Occipital lobe (tissue), 2 donors: Measurements from ENCODE around the gene ZNF518A. TPM values are rescaled to one million over a fixed set of nuclear protein-coding genes. Genes with fewer than 3 reads are reported as not detected.

Source experiments
- DNase-seq: peaks from one replicate; lab custom pipeline; 2025; lab: John Stamatoyannopoulos, UW
- total RNA-seq: library from RNA; depleted of rRNA; stranded (reverse); fragments of >200 nt; gene quantifications from one replicate; pipeline ENCODE4 v1.2.3, GENCODE V29; 2014

The ZNF518A gene, protein sequence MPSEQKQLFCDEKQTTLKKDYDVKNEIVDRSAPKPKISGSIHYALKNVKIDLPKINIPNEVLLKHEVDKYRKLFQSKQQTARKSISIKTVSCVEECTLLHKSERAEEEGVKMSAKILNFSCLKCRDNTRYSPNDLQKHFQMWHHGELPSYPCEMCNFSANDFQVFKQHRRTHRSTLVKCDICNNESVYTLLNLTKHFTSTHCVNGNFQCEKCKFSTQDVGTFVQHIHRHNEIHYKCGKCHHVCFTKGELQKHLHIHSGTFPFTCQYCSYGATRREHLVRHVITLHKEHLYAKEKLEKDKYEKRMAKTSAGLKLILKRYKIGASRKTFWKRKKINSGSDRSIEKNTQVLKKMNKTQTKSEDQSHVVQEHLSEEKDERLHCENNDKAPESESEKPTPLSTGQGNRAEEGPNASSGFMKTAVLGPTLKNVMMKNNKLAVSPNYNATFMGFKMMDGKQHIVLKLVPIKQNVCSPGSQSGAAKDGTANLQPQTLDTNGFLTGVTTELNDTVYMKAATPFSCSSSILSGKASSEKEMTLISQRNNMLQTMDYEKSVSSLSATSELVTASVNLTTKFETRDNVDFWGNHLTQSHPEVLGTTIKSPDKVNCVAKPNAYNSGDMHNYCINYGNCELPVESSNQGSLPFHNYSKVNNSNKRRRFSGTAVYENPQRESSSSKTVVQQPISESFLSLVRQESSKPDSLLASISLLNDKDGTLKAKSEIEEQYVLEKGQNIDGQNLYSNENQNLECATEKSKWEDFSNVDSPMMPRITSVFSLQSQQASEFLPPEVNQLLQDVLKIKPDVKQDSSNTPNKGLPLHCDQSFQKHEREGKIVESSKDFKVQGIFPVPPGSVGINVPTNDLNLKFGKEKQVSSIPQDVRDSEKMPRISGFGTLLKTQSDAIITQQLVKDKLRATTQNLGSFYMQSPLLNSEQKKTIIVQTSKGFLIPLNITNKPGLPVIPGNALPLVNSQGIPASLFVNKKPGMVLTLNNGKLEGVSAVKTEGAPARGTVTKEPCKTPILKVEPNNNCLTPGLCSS (N-terminal part only)
- 56.0 TPM for total RNA-seq

DNA sequence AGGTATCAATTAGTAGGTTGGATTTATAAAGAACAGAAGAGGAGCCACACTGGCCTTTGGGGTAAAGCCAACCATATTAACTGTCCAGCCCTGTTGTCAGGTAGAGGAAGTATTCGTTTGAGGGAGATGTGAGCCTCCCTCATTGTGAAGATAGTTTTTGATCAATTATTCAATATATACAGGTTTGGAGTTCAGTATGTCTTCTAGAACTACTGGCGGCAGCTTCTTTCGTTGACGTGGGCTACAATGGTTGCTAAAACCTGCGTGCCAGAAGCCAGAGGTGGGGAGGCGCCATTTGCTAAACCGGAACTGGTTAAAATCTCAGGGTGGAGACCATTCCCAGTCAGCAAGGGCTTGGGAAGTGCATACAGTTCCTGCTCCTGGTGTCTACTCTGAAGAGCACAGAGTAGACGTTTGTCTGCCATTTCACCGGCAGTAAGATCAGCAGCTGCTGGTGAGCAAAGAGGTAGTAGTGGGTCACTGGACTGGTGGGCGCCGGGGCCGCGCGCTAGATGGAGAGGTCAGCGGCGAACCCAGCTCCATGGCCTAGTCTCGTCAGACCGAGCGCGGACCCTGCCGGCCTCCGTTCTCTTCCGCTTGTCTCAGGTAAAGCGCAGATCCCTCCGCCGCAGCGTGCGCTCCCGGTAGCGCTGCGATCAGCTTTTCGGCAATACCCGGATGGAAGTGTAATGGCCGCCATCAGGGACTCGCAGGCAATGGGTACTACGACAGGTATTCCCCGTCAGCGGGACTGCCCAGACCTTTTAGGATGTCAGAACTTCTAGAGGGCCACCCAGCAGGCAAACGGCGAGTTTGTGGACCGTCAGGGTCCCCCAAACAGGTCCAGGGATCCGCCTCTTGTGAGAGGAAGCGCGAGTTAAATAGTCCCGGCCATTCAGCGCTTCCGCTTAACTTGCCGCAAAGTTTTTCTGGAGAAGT lies at the start of gene ZNF518A:
Gene ZNF518A (plus strand): TSS at position 911 of the 939 bp plus-strand sequence. CDS start 26,026 bp downstream, outside the sequence.
- peak; percentile 90 for DNase-seq

DNA sequence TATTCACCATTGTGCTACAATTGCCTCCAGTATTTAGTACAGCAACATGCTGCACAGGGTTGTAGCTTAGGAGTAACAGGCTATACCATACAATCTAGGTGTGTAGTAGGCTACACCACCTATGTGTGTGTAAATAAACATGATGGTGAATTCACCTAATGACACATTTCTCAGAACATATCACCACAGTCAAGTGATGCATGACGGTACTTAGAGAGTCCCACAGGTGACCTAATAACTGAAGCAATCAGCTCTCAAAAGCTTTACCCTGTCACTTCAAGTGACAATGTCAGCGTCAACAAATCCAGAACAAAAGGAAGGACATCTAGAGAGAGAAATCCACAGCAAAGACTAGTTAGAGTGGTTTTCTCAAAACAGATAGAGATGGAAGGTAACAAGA lies 47.9 kb upstream of the ZNF518A start:
- no peak for DNase-seq

DNA sequence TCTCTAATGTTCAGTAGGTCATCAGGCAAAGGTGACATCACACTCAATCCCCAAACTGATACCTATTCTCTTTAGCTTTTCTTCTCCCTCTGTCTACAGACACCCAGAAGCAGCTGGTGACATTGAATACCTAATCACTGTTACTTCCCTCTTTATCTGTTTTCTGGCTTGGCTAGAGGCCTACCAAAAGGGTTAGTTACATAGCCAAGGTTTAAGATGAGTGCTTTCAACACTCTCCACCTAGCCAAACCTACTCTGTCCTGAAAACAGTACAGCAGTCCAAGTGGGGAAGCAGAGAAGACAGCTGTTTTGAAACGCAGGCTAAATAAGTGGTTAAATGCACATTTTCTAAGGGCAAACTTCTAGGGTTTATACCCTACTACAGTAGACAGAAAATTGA lies 47.3 kb upstream of the ZNF518A start:
- no peak for DNase-seq

DNA sequence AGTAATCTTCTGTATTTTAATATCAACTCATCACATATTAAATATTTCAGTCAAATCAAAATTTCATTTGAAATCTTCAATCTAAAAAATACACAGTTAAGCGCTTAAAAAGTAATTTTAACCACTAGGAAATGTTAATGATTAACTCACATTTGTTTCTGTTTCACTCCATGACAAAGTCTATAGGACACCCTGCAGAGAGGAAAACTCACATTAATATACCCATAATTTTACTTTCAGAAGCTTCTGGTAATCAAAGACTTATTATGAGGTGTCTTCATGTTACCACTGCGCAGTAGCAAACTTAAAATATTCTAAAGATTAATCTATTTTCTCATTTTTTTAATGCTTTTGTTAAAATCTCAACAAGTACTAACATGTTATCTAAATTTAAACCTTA lies 41.0 kb upstream of the ZNF518A start:
- DNase-seq = no peak

DNA sequence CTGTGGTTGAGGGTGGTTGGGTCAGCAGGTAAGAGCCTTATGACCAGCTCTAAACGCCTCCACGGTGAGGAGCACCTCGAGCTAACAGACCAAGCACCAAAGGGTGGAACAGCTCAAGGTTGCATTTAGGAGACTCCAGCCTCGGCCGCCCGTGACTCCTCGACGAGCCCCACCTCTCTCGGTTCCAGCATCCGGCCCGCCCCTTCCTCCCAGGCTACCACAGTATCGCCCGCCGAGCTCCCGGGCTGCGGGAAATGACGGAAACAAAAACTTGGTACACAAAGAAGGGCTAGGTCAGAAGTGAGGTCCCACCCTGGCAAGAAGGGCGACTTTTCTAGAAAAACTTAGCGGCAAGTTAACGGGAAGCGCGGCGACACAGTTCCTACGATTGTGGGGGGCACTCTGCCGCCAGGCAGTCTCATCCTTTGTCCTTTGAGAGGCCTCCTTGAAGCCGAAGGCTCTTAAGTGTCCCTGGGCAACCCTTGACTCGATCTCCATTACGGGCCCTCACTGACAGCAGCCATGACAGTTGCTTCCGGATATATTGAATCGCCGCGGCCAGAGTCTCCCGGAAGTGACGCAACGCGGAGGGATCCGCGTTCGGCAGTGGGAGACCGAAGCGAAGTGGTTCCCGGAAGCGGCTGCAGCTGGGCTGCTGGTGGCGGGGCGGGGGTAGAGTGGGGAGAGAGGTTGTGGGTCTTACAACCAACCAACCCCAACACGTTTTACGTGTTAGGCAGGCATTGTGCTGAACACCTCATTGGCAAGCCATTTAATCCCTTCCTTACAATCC lies 40.2 kb upstream of the ZNF518A start:
- peak; percentile 88 for DNase-seq

DNA sequence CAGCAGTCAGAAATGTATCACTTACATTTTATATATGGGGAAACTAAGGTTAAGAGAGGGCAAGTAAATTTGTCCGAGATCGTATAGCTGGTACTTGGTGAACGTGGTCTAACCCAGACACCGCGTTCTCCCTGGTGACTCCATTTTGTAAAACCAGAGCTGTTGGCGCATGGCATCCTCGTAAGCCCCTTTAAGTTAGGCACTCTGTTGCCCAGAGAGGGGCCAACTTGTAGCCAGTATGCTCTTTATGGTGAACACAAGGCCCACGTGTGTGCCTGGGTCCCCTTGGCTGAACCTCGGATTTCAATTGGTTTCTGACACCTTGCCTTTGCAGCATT lies 39.7 kb upstream of the ZNF518A start:
- no peak for DNase-seq

DNA sequence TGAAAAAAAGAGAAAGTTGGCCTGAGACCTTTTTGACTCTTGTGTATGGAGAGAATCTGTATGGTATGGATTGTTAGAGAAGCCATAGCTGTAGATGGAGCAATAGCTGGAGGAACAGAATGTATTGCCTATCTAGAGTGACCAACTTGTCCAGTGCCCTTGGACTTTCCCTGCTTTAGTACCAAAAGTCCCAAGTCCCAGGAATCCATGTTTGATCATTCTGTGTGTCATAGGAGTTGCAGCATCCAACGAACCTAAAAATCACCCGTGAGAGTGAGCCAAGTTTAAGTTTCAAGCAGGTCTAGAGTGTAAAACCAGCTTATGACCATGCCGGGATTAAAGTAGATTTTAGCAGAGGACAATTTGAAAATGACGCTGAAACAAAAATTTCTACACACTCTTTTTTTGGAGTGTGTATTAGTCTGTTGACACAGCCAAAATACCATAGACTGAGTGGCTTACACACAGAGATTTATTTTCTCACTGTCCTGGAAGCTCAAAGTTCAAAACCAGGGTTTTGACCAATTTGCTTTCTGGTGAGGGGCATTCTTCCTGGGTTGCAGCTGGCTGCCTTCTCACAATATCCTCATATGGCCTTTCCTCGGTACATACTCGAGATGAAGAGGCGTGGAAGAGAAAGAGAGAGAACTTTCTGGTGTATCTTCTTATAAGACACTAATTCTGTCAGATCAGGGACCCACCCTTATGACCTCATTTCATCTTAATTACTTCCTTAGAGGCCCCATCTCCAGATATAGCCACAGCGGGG lies 36.9 kb upstream of the ZNF518A start:
- DNase-seq = no peak

DNA sequence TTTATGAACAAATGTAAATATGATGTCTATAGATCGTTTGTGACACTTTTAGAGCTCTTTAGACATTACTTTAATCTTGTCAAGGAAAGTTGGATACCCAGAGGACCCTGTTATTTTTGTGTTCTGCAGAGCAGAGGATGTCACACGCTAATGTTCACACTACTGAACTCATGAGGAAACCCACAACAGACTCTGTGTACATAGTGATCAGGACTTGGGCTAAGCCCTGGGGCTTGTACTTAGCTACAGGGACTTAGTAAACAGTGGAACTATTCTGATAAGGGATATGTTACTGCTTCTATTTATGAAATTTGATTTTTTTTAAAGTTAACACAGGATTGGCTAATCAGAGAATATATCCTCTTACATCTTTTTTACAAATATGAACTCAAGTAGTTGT lies 36.1 kb upstream of the ZNF518A start:
- DNase-seq = no peak

DNA sequence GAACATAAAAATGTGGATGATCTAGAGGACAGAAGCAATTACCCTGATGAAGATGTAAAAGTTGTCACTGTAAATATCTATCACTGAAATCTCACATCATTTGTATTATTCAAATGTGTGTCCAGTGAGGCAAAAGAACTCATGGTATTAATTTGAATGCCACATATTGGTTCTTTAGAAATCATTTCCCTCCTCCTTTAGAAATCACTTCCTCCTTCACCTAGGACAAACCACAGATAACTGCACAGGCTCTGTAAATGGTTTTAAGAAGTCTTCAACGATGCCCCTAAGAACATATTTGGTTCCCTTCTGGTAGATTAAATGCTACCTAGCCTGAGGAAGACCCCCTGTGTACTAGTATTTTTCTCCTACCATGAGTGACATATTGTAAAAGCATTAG lies 33.1 kb upstream of the ZNF518A start:
- no peak for DNase-seq

DNA sequence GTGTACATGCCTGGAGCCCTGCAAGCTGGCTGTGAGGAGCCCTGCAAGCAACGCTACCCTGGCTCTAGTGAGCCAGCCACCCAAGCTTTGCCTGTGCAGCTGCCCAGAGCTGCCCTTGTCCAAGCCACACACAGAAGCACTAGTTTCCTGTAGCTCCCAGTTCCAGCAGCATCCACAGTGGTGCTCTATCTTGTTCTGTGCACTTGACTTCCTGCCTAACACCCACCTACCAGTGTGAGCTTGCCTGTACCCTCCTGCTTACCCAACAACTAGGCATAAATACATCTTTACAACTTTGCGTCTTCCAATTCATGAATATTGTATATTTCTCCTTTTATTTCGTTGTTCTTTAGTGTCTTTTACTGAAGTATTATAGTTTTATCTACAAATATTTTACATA lies 32.2 kb upstream of the ZNF518A start:
- DNase-seq = no peak

DNA sequence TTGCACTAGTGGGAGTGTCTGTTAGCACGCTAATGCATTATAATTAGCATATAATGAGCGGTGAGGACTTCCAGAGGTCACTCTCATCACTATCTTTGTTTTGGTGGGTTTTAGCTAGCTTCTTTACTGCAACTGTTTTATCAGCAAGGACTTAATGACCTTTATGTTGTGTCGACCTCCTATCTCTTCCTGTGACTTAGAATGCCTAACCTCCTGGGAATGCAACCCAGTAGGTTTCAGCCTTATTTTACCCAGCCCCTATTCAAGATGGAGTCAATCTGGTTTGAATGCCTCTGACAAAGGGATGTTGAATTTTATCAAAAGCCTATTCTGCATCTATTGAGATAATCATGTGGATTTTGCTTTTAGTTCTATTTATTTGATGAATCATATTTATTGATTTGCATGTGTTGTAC lies 22.5 kb upstream of the ZNF518A start:
- no peak for DNase-seq

DNA sequence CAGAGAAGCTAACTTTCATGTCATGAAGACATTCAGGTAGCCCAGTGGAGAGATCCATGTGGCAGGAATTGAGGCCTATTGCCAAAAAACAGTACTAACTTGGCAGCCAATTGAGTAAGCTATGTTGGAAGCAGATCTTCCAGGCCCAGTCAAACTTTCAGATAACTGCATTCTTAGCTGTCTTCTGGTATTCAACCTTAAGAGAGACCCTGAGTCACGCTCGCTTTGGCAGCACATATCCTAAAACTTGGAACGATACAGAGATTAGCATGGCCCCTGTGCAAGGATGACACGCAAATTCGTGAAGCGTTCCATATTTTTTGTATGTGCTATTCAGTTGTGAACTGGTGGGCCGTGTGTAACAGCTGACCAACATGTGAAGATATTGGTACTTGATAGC lies 17.6 kb upstream of the ZNF518A start:
- DNase-seq = no peak

DNA sequence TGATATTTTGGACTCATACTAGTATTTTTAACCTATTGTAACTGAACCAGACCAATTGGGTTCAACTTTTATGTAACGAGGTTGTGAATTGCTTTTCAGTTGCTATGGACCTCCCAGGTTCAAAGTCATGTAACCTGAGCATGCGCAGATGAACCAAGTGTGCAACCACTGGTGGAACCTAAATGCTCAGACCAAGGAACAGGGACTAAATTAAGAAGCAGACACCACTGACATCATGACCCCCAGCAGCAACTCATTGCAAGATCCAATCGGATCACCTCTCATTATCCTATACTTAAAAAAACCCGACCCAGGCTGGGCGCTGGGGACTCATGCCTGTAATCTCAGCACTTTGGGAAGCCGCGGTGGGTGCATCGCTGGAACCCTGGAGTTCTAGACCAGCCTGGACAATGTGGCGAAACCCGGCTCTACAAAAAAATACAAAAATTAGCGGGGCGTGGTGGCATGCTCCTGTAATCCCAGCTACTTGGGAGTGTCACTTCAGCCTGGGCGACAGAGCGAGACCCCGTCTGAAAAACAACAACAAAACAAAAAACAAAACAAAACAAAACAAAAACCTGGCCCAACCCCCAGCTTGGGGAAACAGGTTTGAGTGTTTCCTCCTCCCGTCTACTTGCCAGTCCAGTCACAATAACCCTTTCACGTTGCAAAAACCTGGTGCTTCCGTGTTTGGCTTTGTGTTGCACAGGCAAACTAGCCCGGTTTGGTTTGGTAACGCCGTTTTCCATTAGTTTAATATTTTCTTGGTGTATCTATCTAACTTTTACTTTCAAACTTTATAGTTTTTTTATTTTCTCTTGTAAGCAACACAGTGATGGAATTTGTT lies 11.3 kb upstream of the ZNF518A start:
- no peak for DNase-seq

DNA sequence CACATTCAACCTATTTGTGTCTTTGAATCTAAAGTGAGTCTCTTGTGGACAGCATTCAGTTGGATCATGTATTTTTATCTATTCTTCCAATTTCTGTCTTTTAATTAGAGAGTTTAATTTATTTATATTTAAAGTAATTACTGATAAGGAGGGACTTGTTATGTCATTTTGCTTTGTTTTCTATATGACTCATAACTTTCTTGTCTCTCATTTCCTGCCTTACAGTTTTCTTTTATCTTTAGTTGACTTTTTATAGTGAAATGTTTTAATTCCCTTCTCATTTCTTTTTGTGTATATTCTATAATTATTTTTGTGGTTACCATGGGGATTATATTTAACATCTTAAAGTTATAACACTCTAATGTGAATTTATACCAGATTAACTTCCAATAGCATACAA lies 7.3 kb upstream of the ZNF518A start:
- no peak for DNase-seq

DNA sequence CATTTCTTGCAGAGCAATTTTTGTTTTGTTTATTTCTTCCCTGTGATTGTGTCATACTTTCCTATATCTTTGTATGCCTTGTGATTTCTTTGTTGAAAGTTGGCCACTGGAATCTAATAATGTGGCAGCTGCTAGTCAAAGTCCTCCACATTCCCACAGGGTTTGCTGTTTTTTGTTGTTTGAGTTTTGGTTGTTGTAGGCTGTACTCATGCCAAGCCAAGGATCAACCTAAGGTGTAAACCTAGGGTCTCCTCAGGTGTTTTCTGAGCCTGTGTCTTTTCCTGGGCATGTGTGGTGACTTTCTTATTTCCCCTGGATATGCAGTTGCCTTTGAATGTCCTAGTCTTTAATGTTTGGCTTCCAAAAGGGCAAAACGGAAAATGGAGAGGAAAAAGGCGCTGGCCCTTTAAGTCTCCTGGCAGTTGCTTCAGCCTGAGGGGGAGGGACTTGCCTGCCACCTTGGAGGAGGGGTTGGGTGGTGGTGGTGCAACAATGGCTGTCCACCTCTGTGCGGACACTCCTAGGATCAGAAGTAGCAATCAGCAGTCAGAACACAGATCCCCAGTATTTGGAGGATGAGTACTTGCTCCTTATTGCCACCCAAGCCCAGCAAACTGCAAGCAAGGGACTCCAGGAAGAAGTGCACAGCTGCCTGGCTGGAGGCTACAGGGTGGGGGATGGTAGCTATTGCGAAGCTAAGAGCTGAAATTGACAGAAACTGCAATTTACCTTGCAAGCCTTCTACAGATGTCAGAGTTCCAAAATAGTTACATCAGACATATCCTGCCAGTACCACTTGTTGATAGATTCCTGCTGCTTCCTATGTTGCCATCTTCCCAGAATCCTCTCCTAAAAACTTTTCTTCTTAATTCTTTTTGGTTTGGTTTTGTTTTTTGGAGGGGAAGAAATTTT lies 5.6 kb upstream of the ZNF518A start:
- DNase-seq = no peak

DNA sequence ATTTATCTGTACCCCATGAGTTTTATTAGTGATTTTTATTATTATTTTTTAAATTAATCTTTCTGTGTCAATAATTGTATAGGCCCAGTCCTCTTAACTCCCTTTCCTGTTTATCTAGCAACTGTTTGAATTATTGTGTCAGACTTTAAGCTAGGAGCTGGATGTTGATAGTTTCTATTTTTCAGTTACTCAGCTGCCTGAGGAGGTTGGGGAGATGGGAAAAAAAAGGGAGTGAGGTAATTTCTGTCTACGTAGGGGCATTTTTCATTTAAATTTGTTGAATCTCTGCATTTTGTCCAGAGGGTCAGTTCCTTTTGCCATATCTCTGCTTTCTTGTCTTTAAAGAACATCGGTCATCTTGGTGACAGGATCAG lies 5.0 kb upstream of the ZNF518A start:
- no peak for DNase-seq

DNA sequence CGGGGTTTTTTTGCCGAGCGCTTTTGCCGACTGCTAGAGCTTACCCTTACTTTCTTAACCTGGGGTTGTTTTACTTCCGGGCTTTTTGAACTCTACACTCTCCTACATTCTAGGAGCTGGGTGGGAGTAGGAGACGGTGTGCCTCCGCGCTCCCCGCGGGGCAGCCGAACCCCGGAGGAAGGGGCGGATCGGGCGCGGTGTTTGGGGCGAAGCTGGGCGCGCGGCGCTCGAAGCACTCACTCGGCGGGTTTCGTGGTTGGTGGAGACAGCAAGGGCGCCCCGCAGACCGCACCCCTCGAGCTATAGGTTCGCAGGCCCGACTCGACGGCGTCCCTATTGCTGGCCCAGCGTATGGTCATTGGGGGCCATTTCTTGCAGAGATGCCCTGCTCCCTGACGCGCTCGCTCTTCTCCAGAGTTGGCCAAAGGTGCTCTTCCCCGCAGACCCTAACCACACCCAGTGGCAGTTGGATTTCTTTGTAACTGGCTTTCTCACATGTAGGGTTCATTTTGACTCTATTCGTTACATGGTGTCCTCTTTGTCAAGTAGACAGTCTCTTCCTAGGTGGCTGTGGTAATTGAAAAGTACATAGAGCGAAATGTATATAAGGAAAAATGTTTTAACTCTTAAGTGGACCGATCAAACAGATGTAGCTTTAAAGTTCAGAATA lies 364 bp downstream of the ZNF518A start:
- DNase-seq = no peak
